GM12874 (cell line): ENCODE results near the gene ZNF316.

Source experiments
- CTCF ChIP-seq: IDR thresholded peaks from 2 replicates; pipeline ENCODE4 v1.5.1; 2011; ENCODE audit warnings: low read depth, mild to moderate bottlenecking, control low read depth, low read length, moderate library complexity; ENCODE audit not compliant: insufficient read depth

ZNF316 gene

GRCh38 chr7:6650086-6650485 is 13.0 kb downstream of the ZNF316 start:
- no peak for TF ChIP-seq CTCF

GRCh38 chr7:6650521-6651011 is 13.4 kb downstream of the ZNF316 start:
- no peak for TF ChIP-seq CTCF

- TF ChIP-seq CTCF = no peak
Observed at GRCh38 chr7:6651851-6652445, 14.8 kb downstream of the ZNF316 start.

GRCh38 chr7:6652446-6653011 is 15.4 kb downstream of the ZNF316 start:
- TF ChIP-seq CTCF = no peak

- TF ChIP-seq CTCF = no peak
Observed at GRCh38 chr7:6653071-6654003, 16.2 kb downstream of the ZNF316 start.

DNA sequence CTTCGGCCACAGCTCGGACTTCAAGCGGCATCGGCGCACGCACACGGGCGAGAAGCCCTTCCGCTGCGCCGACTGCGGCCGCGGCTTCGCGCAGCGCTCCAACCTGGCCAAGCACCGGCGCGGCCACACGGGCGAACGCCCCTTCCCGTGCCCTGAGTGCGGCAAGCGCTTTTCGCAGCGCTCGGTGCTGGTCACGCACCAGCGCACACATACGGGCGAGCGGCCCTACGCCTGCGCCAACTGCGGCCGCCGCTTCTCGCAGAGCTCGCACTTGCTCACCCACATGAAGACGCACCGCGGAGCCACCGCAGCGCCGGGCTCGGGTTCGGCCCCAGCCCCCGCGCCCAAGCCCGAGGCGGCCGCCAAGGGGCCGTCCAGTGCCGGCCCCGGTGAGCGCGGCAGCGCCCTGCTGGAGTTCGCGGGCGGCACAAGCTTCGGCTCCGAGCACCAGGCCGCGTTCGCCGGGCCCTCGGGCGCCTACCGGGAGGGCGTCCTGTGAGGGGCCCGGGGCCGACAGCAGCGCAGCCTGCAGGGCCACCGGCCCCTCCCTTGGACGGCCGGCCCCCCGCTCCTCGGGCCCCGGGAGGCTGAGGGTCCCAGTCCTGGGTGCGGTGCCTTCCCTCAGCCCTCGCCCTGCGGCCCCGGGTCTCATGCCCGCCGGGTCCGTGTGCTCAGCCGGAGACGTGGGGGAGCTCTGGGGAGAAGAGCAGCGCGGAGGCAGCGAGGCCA is 17.2 kb downstream of the ZNF316 start:
- TF ChIP-seq CTCF = no peak
